HUES48 (cell line): ENCODE data around the gene CDCP2.

Experiments used
- H3K27ac ChIP-seq: one replicate; pipeline ENCODE4 v1.7.0; 2013; ENCODE audit warnings: low read depth, low read length, inconsistent platforms
- H3K27me3 ChIP-seq: 2 replicates; pipeline ENCODE4 v1.6.1; 2013; ENCODE audit warnings: mild to moderate bottlenecking, low read length; ENCODE audit not compliant: control insufficient read depth, insufficient read depth
- H3K36me3 ChIP-seq: 2 replicates; pipeline ENCODE4 v1.6.1; 2013; ENCODE audit warnings: low read length; ENCODE audit not compliant: control insufficient read depth, insufficient read depth
- H3K4me1 ChIP-seq: 2 replicates; pipeline ENCODE4 v1.6.1; 2013; ENCODE audit warnings: mild to moderate bottlenecking, low read length; ENCODE audit not compliant: control insufficient read depth, insufficient read depth
- H3K4me3 ChIP-seq: 2 replicates; pipeline ENCODE4 v1.5.1; 2013; ENCODE audit warnings: mild to moderate bottlenecking, low read depth, low read length
- H3K9ac ChIP-seq: 2 replicates; pipeline ENCODE4 v1.6.1; 2013; ENCODE audit warnings: mild to moderate bottlenecking, low read depth, low read length, moderate library complexity
- H3K9me3 ChIP-seq: 2 replicates; pipeline ENCODE4 v1.6.1; 2013; ENCODE audit warnings: low read length; ENCODE audit not compliant: control insufficient read depth, insufficient read depth

Gene CDCP2

GRCh38 chr1:54136269-54136896 is 16.4 kb downstream of the CDCP2 start:
- no peaks in the 10 kb centered on the region for H3K36me3 ChIP-seq
- H3K4me3 ChIP-seq = no peak overlapping the region
- 0 out of 2 replicates have a peak overlapping the region, but pooled peaks have one; percentile 27 for H3K9ac ChIP-seq
- H3K27ac ChIP-seq = peak overlapping the region; percentile 78
- peaks cover 21% of the 10 kb centered on the region for H3K4me1 ChIP-seq
- no peaks in the 10 kb centered on the region for H3K9me3 ChIP-seq
- no peaks in the 10 kb centered on the region for H3K27me3 ChIP-seq

GRCh38 chr1:54135436-54136120 is 17.2 kb downstream of the CDCP2 start:
- peak overlapping the region; percentile 78 for H3K27ac ChIP-seq
- peak overlapping the region; percentile 27; the same call in 1 of the 2 replicates for H3K9ac ChIP-seq
- peaks cover 21% of the 10 kb centered on the region for H3K4me1 ChIP-seq
- no peak overlapping the region for H3K4me3 ChIP-seq
- no peaks in the 10 kb centered on the region for H3K9me3 ChIP-seq
- no peaks in the 10 kb centered on the region for H3K36me3 ChIP-seq
- no peaks in the 10 kb centered on the region for H3K27me3 ChIP-seq

- Histone ChIP-seq H3K27ac (no peak overlapping the region), H3K4me3 (no peak overlapping the region), H3K4me1 (peaks cover 21% of the 10 kb centered on the region), H3K9ac (no peak overlapping the region), H3K27me3 (no peaks in the 10 kb centered on the region), H3K9me3 (no peaks in the 10 kb centered on the region), H3K36me3 (no peaks in the 10 kb centered on the region)
These were observed 18.5 kb downstream of the CDCP2 start for GRCh38 chr1:54134295-54134694.

DNA sequence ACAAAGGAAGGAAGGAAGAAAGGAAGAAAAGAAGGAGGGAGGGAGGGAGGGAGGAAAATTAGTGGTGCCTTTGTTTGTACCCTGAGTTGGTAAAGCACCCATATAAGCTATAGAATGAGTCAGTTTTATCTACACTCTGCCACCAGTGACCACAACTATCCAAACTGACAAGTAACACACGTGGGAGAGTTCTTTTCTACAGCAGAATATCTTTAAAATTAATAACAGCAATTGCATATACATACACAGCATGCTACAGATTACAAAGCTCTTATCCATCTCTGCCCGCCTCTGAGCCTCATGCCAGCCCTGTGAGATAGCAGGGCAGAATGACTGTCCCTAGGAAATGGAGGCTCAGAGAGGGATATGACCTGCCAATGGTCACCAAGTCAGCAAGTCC is 20.3 kb downstream of the CDCP2 start:
- H3K9me3 ChIP-seq = no peaks in the 10 kb centered on the region

DNA sequence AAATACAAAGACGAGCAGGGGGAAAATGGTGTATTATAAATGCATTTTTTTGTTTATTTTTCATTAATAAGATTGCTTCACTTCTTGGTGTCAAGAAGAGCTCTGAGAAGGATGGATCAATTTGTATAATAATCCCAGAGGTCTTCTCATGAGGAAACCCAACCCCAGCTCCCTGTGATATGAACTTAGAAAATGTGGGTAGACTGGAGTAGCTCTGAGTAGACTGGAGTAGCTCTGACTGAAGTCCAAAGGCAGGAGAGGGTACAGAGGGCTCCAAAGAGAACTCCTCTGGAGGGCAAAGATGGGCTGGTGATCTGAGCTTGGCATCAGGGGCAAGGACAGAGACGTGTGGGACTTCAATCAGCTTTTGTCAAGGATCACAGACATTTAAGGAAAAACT is 21.4 kb downstream of the CDCP2 start:
- Histone ChIP-seq H3K36me3 (no peaks in the 10 kb centered on the region), H3K4me3 (no peak overlapping the region), H3K9ac (no peak overlapping the region), H3K27ac (no peak overlapping the region), H3K9me3 (no peaks in the 10 kb centered on the region), H3K27me3 (no peaks in the 10 kb centered on the region), H3K4me1 (peaks cover 14% of the 10 kb centered on the region)

More for the DNA sequence above, 20.3 kb downstream of the CDCP2 start:
- H3K9ac ChIP-seq = no peak overlapping the region
- H3K4me1 ChIP-seq = peaks cover 20% of the 10 kb centered on the region
- H3K4me3 ChIP-seq = no peak overlapping the region
- H3K27me3 ChIP-seq = no peaks in the 10 kb centered on the region
- H3K36me3 ChIP-seq = no peaks in the 10 kb centered on the region
- no peak overlapping the region for H3K27ac ChIP-seq

GRCh38 chr1:54129858-54130257 is 22.9 kb downstream of the CDCP2 start:
- Histone ChIP-seq H3K4me1 (no peaks in the 10 kb centered on the region; the same call in 1 of the 2 replicates), H3K27me3 (no peaks in the 10 kb centered on the region), H3K9ac (no peak overlapping the region), H3K4me3 (no peak overlapping the region), H3K9me3 (no peaks in the 10 kb centered on the region), H3K27ac (no peak overlapping the region), H3K36me3 (no peaks in the 10 kb centered on the region)

- no peak overlapping the region for H3K27ac ChIP-seq
- H3K4me3 ChIP-seq = no peak overlapping the region
- no peaks in the 10 kb centered on the region for H3K9me3 ChIP-seq
- peaks cover 4% of the 10 kb centered on the region for H3K27me3 ChIP-seq
- H3K9ac ChIP-seq = no peak overlapping the region
- H3K4me1 ChIP-seq = peaks cover 12% of the 10 kb centered on the region; the same call in 1 of the 2 replicates
- no peaks in the 10 kb centered on the region for H3K36me3 ChIP-seq
These were observed 25.1 kb downstream of the CDCP2 start for GRCh38 chr1:54127594-54128300.

GRCh38 chr1:54126271-54126815 is 26.5 kb downstream of the CDCP2 start:
- Histone ChIP-seq H3K4me3 (no peak overlapping the region), H3K9ac (no peak overlapping the region), H3K36me3 (no peaks in the 10 kb centered on the region), H3K27ac (no peak overlapping the region), H3K4me1 (peaks cover 17% of the 10 kb centered on the region), H3K27me3 (peaks cover 14% of the 10 kb centered on the region), H3K9me3 (no peaks in the 10 kb centered on the region)

GRCh38 chr1:54125386-54126070 is 27.3 kb downstream of the CDCP2 start:
- H3K36me3 ChIP-seq = no peaks in the 10 kb centered on the region
- H3K4me3 ChIP-seq = no peak overlapping the region
- no peaks in the 10 kb centered on the region for H3K9me3 ChIP-seq
- no peak overlapping the region for H3K27ac ChIP-seq
- peaks cover 14% of the 10 kb centered on the region for H3K27me3 ChIP-seq
- peaks cover 21% of the 10 kb centered on the region for H3K4me1 ChIP-seq
- no peak overlapping the region for H3K9ac ChIP-seq

DNA sequence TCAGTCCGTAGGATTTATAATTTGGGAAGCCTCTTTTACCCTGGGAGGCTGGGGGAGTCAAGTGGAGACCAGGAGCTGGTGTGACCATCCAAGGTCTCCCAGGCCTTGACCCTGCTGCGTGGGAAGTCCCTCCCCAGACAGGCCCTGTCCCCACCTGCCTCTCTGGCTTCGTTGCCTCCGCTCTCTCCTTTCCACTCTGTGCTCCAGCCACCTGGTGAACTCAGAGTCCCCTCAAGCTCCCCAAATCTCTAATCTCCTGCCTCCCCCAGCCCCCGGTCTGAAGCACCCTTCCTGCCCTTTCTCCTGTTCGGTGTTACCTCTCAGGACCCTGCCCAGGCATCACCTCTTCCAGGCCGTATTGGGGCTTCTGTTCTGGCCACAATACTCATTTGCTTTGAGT is 27.9 kb downstream of the CDCP2 start:
- H3K27ac ChIP-seq = no peak overlapping the region
- no peaks in the 10 kb centered on the region for H3K9me3 ChIP-seq
- no peaks in the 10 kb centered on the region for H3K36me3 ChIP-seq
- peaks cover 14% of the 10 kb centered on the region for H3K27me3 ChIP-seq
- H3K9ac ChIP-seq = no peak overlapping the region
- no peak overlapping the region for H3K4me3 ChIP-seq
- peaks cover 21% of the 10 kb centered on the region for H3K4me1 ChIP-seq
